Endothelial cell of umbilical vein (primary cell): ENCODE data around the gene USP34. TPM values are rescaled to one million over a fixed set of nuclear protein-coding genes. Genes with fewer than 3 reads are reported as not detected.

Experiments used
- BruUV-seq: library from RNA; stranded (reverse); fragments of 400-500 nt; replicated peaks from 2 replicates; lab custom pipeline; 2021; lab: Mats Ljungman, UMichigan
- CTCF ChIA-PET: fragments of 300-600, 350-600 bp; sonication (Branson Sonifier 250); formaldehyde crosslinking; loops from one replicate; lab custom pipeline; 2021; ENCODE audit warnings: antibody characterized with exemption, inconsistent platforms; lab: Charles Lee
- POLR2A ChIA-PET: fragments of 300-600, 350-600 bp; sonication (Branson Sonifier 250); formaldehyde crosslinking; loops from one replicate; lab custom pipeline; 2021; ENCODE audit warnings: antibody characterized with exemption, inconsistent platforms; lab: Charles Lee
- DNase-seq: peaks from one replicate; pipeline ENCODE4 v3.0.0-alpha.2; 2011; ENCODE audit warnings: low read depth, low spot score
- FAIRE-seq: peaks from 2 replicates; lab custom pipeline; 2011; peaks lifted over from hg19 to GRCh38; lab: Jason Lieb, UNC
- H2AFZ ChIP-seq: 2 replicates; pipeline ENCODE4 v1.6.0; 2012; ENCODE audit warnings: low read depth, low read length, control low read depth, inconsistent platforms
- H3K27ac ChIP-seq: 2 replicates; pipeline ENCODE4 v1.5.1; 2011; ENCODE audit warnings: low read depth, mild to moderate bottlenecking, control low read depth, low read length, moderate library complexity; ENCODE audit not compliant: insufficient read depth
- H3K27me3 ChIP-seq, 2 experiments: 2 replicates each; pipeline versions ENCODE4 v1.6.0 to v1.6.1; 2011; ENCODE audit warnings: low read length in 2 of 2, mixed read lengths in 1 of 2; ENCODE audit not compliant: control insufficient read depth in 2 of 2, insufficient read depth in 2 of 2
- H3K36me3 ChIP-seq, 2 experiments: 2 replicates in 1 of 2; 3 replicates in 1 of 2; pipeline ENCODE4 v1.5.1; 2011; ENCODE audit warnings: low read length in 2 of 2, mild to moderate bottlenecking in 1 of 2, moderate library complexity in 1 of 2; ENCODE audit not compliant: control insufficient read depth in 2 of 2, insufficient read depth in 2 of 2; ENCODE audit errors: extremely low read depth in 1 of 2
- H3K4me1 ChIP-seq: 3 replicates; pipeline ENCODE4 v1.5.1; 2011; ENCODE audit warnings: mild to moderate bottlenecking, low read length; ENCODE audit not compliant: control insufficient read depth, insufficient read depth; ENCODE audit errors: extremely low read depth
- H3K4me2 ChIP-seq: 2 replicates; pipeline ENCODE4 v1.6.1; 2011; ENCODE audit warnings: low read length, control low read depth, mixed read lengths; ENCODE audit not compliant: insufficient read depth
- H3K4me3 ChIP-seq, 3 experiments: fragments of 200-600 bp in 1 of 3; sonication (generic), shearing (Covaris generic) in 1 of 3; replicated peaks in 1 of 3; 2 replicates each; pipeline ENCODE4 v1.5.1; 2011 to 2016; ENCODE audit warnings: control low read depth in 3 of 3, low read length in 3 of 3, mild to moderate bottlenecking in 2 of 3, inconsistent platforms in 1 of 3, low read depth in 1 of 3, moderate library complexity in 1 of 3; ENCODE audit not compliant: insufficient read depth in 1 of 3
- H3K79me2 ChIP-seq: 2 replicates; pipeline ENCODE4 v1.6.0; 2012; ENCODE audit warnings: low read length, inconsistent platforms; ENCODE audit not compliant: control insufficient read depth, insufficient read depth
- H3K9ac ChIP-seq: replicated peaks from 2 replicates; pipeline ENCODE3; 2011; ENCODE audit warnings: low read length, control low read depth; ENCODE audit not compliant: insufficient read depth; ENCODE audit errors: extremely low read depth
- H3K9me1 ChIP-seq: replicated peaks from 3 replicates; pipeline ENCODE4 v1.6.0; 2011; ENCODE audit warnings: mild to moderate bottlenecking, low read length; ENCODE audit not compliant: control insufficient read depth, insufficient read depth; ENCODE audit errors: extremely low read depth
- H3K9me3 ChIP-seq: replicated peaks from 2 replicates; pipeline ENCODE4 v1.5.1; 2012; ENCODE audit warnings: low read length, inconsistent platforms; ENCODE audit not compliant: control insufficient read depth, insufficient read depth
- H4K20me1 ChIP-seq: replicated peaks from 2 replicates; pipeline ENCODE3; 2011; ENCODE audit warnings: mild to moderate bottlenecking, low read length; ENCODE audit not compliant: control insufficient read depth, insufficient read depth; ENCODE audit errors: extremely low read depth
- CTCF ChIP-seq, 2 donors: IDR thresholded peaks; 1 replicate in 1 of 2; 2 replicates in 1 of 2; pipeline ENCODE4 v1.5.1; 2011; ENCODE audit warnings: low read length in 2 of 2, mild to moderate bottlenecking in 2 of 2, moderate library complexity in 2 of 2, control low read depth in 1 of 2, inconsistent platforms in 1 of 2, low read depth in 1 of 2; ENCODE audit not compliant: insufficient read depth in 1 of 2; ENCODE audit errors: extremely low read depth in 1 of 2
- EZH2 ChIP-seq: IDR thresholded peaks from 2 replicates; pipeline ENCODE4 v1.6.1; 2012; ENCODE audit warnings: borderline replicate concordance, low read depth, mild to moderate bottlenecking, moderate library complexity, low read length, inconsistent platforms; ENCODE audit not compliant: severe bottlenecking
- FOS ChIP-seq: IDR thresholded peaks from 2 replicates; pipeline ENCODE4 v1.6.1; 2011; ENCODE audit warnings: mild to moderate bottlenecking, low read length, moderate library complexity, borderline replicate concordance; ENCODE audit not compliant: insufficient read depth
- GATA2 ChIP-seq: IDR thresholded peaks from 2 replicates; pipeline ENCODE4 v1.7.0; 2011; ENCODE audit warnings: low read depth, mild to moderate bottlenecking, moderate library complexity, mixed read lengths, low read length; ENCODE audit not compliant: insufficient read length, insufficient read depth
- JUN ChIP-seq: IDR thresholded peaks from 2 replicates; pipeline ENCODE4 v1.6.1; 2011; ENCODE audit warnings: borderline replicate concordance, low read depth; ENCODE audit not compliant: insufficient read length, insufficient read depth
- MYC ChIP-seq: IDR thresholded peaks from one replicate; pipeline ENCODE4 v1.6.1; 2011; ENCODE audit warnings: mild to moderate bottlenecking, low read depth, low read length
- POLR2A ChIP-seq: IDR thresholded peaks from 2 replicates; pipeline ENCODE4 v1.6.1; 2012; ENCODE audit warnings: low read depth, mild to moderate bottlenecking, control low read depth, low read length
- POLR2AphosphoS5 ChIP-seq: IDR thresholded peaks from 2 replicates; pipeline ENCODE4 v1.6.1; 2012; ENCODE audit warnings: low read depth, mild to moderate bottlenecking, control low read depth, low read length, moderate library complexity; ENCODE audit not compliant: insufficient read depth
- dilution Hi-C: fragments of 300-500 bp; cut with MboI; formaldehyde crosslinking; loops from one replicate; pipeline ENCODE4 v1.15.0; 2019; ENCODE audit warnings: low sequenced_read_pairs; ENCODE audit not compliant: extremely low pct_ligation_motif_present
- intact Hi-C: fragments of 100-400 bp; cut with micrococcal nuclease; formaldehyde crosslinking; loops from one replicate; pipeline ENCODE4 v1.10.0; 2022
- polyA plus RNA-seq, 4 experiments: library from polyadenylated mRNA; depleted of rRNA in 3 of 4; stranded (reverse) in 3 of 4; unstranded in 1 of 4; fragments of >200 nt; gene quantifications; 2 replicates each; pipeline versions ENCODE4 v1.2.1 to v1.2.3, GENCODE V29; 2011 to 2012; ENCODE audit warnings: missing spikeins in 1 of 4
- total RNA-seq: library from RNA; stranded (reverse); gene quantifications from 2 replicates; pipeline ENCODE4 v1.2.3, GENCODE V29; 2021
- TF ChIP-seq, protein P1 (sequence below): IDR thresholded peaks from 2 replicates; pipeline ENCODE4 v1.6.1; 2011; ENCODE audit not compliant: insufficient read depth, insufficient read length

Gene USP34
- total and polyA plus RNA-seq, 2 donors (not counting 3 experiments of a cell fraction or from before 2014, with no cell fraction given): 46.3 to 96.9 TPM

GRCh38 chr2:61380056-61380881 lies 90.6 kb downstream of the USP34 start:
- peaks cover 3 to 9% of the 10 kb centered on the region in 2 experiments for H3K36me3 ChIP-seq
- H3K79me2 ChIP-seq: peaks cover 5% of the 10 kb centered on the region
- H3K9me3 ChIP-seq: no peaks in the 10 kb centered on the region
- H3K27ac ChIP-seq: no peak overlapping the region
- intact Hi-C loops: no loop called here
- no peak for FAIRE-seq
- no peaks in the 10 kb centered on the region for H3K9me1 ChIP-seq
- POLR2A ChIA-PET: no interaction called here
- no peak for DNase-seq
- BruUV-seq: no TSS peak
- no peaks in the 10 kb centered on the region for H3K4me1 ChIP-seq
- H3K4me2 ChIP-seq: no peak overlapping the region
- CTCF ChIA-PET: no interaction called here
- no peak overlapping the region for H3K4me3 ChIP-seq
- TF ChIP-seq POLR2A (no peak), JUN (no peak), MYC (no peak), EZH2 (no peak), GATA2 (no peak), POLR2AphosphoS5 (no peak), CTCF (IDR thresholded peaks at IDR 0.05; ENCODE audit: extremely low read depth in 1 of 2, insufficient read depth in 1 of 2, low read depth in 1 of 2, low read length in 2 of 2) (no peak), FOS (no peak)
- TF ChIP-seq, protein P1, sequence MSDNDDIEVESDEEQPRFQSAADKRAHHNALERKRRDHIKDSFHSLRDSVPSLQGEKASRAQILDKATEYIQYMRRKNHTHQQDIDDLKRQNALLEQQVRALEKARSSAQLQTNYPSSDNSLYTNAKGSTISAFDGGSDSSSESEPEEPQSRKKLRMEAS: no peak
- no peaks in the 10 kb centered on the region for H4K20me1 ChIP-seq
- H3K9ac ChIP-seq: no peak overlapping the region
- H3K27me3 ChIP-seq: no peaks in the 10 kb centered on the region
- H2AFZ ChIP-seq: no peak overlapping the region
- dilution Hi-C loops: no loop called here
